Measurements from ENCODE around the gene PPFIBP2.

GRCh38 chr11:7500251-7500650 is 13.5 kb upstream of the PPFIBP2 start:
- TF ChIP-seq CTCF (IDR thresholded peaks at IDR 0.05) (no peak), POLR2A (IDR thresholded peaks at IDR 0.05) (no peak)

Measured in adrenal gland (tissue), 5 donors.